ENCODE data around the gene SH3PXD2A.
"Not testable (repeated sequence)": the region's sequence is repeated elsewhere in the genome, so short reads cannot be mapped to it uniquely, and the experiment has no call there.

The SH3PXD2A gene

GRCh38 chr10:103636492-103636891 lies 218.9 kb downstream of the SH3PXD2A start:
- no peak for DNase-seq

GRCh38 chr10:103635580-103635979 lies 219.8 kb downstream of the SH3PXD2A start:
- DNase-seq, result no peak

- no peak for DNase-seq
These were observed 221.5 kb downstream of the SH3PXD2A start for GRCh38 chr10:103633846-103634245.

- not testable (repeated sequence) for DNase-seq
These were observed 222.5 kb downstream of the SH3PXD2A start for GRCh38 chr10:103632871-103633270.

- no peak for DNase-seq
These were observed 223.1 kb downstream of the SH3PXD2A start for GRCh38 chr10:103632247-103632642.

GRCh38 chr10:103630156-103630555 lies 225.2 kb downstream of the SH3PXD2A start:
- no peak for DNase-seq

GRCh38 chr10:103629581-103629980 lies 225.8 kb downstream of the SH3PXD2A start:
- no peak for DNase-seq

- DNase-seq, result no peak
These were observed 227.5 kb downstream of the SH3PXD2A start for GRCh38 chr10:103627893-103628292.

- DNase-seq, result no peak
These were observed 228.1 kb downstream of the SH3PXD2A start for GRCh38 chr10:103627111-103627892.

- DNase-seq, result no peak
These were observed 229.2 kb downstream of the SH3PXD2A start for GRCh38 chr10:103626178-103626577.

GRCh38 chr10:103622935-103623574 lies 232.3 kb downstream of the SH3PXD2A start:
- DNase-seq, result no peak

GRCh38 chr10:103622286-103622685 lies 233.1 kb downstream of the SH3PXD2A start:
- DNase-seq, result no peak

- DNase-seq, result no peak
These were observed 233.6 kb downstream of the SH3PXD2A start for GRCh38 chr10:103621783-103622125.

- no peak for DNase-seq
These were observed 234.2 kb downstream of the SH3PXD2A start for GRCh38 chr10:103620891-103621782.

GRCh38 chr10:103620352-103620740 lies 235.0 kb downstream of the SH3PXD2A start:
- DNase-seq, result no peak

GRCh38 chr10:103619424-103620351 lies 235.7 kb downstream of the SH3PXD2A start:
- DNase-seq, result no peak

GRCh38 chr10:103618575-103619423 lies 236.6 kb downstream of the SH3PXD2A start:
- no peak for DNase-seq

GRCh38 chr10:103617602-103618385 lies 237.6 kb downstream of the SH3PXD2A start:
- no peak for DNase-seq

- DNase-seq, result no peak
These were observed 238.4 kb downstream of the SH3PXD2A start for GRCh38 chr10:103616705-103617601.

Data from NCI-H1048 (cell line).